ENCODE measurements around the gene TRIM15.
"Not testable (repeated sequence)": the region's sequence is repeated elsewhere in the genome, so short reads cannot be mapped to it uniquely, and the experiment has no call there.

The TRIM15 gene

GRCh38 chr6:30163090-30163917 is at the start of gene TRIM15:
TRIM15 (plus strand) TSS chr6:30163546; CDS start chr6:30163685, 139 bp downstream.
- DNase-seq = no peak

- DNase-seq = no peak
Measured at GRCh38 chr6:30113841-30114240, 49.5 kb upstream of the TRIM15 start.

DNA sequence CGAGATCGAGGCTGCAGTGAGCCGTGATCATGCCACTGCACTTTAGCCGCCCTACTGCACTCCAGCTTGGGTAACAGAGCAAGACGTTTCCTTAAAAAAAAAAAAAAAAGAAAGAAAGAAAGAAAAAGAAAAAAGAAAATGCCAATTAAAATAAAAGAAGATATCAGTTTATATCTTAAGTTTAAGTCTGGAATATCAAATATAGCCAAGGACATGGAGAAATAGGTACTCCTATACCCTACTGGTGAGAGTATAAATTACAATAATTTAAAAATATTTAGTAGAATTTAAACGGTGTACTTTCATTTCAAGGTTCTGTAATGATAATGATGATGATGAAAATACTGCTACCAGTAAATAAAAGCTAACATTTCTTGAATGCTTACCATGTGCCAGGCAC is 46.6 kb upstream of the TRIM15 start:
- DNase-seq = no peak

DNA sequence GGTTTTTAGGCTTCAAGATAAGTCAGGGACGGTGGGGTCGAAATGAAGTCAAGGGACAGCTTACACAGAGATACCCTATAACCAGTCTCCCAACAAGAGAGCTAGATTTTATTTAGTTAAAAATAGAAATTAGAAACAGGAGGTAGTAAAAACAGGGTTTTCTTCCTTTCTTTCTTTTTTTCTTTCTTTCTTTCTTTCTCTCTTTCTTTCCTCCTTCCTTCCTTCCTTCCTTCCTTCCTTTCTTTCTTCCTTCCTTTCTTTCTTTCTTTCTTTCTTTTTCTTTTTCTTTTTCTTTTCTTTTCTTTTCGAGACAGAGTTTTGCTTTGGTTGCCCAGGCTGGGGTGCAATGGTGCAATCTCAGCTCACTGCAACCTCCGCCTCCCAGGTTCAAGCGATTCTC is 44.7 kb upstream of the TRIM15 start:
- not testable (repeated sequence) for DNase-seq

DNA sequence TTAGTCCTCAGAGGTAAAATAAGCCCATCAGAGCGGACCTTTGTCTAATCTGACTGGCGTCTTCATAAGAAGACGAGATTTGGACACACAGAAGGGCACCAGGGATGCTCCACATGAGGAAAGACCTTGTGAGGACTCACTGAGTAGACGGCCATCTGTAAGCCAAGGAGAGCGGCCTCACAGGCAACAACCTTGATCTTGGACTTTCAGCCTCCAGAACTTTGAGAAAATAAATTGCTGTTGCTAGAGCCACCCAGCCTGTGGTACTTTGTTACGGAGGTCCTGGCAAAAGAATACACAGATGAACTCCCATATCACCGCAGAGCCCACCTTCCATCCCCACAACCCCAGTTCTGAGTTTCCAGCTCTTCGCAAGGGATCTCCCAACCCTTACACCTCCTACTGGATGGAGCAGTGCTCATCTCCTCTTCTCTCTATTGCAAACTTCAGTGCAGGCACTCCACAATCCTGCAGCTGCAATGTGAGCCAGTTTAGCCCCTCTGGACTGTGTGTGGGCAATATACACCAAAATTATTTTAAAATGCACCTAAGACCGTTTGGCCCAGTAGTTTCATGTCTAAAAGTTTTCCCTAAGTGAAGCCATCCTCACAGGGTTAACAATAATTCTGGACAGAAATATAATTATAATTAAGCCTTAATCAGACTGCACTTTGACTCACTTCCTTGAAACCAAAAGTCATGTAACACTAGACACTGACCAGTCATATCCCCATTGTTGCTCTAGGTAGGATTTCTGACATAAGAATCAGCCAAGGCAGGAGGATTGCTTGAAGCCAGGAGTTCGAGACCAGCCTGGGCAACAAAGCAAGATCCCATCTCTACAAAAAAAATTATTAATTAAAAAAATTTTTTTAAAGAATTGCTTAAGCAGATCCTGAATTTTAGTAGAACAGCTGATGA is 41.6 kb upstream of the TRIM15 start:
- no peak for DNase-seq

GRCh38 chr6:30122515-30122914 is 40.8 kb upstream of the TRIM15 start:
- no peak for DNase-seq

DNA sequence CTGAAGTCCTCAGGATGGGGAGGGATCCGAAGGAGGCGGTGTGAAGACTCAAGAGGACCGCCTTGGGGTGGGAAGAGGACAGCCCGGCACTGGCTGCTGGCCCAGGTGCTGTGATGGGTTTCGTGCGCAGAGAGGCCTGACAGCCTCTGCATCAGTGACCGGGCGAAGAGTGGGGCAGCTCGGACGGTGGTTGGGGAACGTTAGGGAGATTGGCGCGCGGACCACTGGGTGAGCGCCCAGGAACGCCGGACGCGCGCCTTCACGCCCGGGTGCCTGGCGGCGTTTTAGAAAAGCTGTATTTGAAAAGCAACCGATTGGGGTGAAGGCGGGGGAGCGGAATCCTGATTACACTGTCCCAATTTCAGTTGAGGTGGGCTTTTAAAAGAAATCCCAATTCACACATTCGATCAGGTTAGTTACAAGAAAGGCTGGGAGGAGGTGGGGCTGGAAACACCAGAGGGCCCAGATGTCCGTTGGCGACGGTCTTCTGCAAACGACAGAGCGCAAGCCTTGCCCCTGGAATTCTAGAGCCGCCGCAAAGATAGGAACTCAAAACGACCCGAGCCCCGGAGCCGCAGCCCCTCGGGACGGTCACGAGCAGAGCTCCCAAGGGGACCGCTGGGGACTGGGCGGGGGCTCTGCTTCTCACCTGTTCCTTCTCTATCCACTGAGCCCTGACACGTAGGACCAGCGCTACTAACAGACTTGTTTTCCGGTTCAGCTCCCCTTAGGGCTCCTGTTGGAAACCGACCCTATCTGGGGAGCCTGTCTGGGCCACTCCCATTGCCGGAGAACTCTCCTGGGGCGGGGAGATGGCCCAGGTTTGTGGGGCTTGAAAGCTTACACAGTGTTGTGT is 35.9 kb upstream of the TRIM15 start:
- no peak for DNase-seq

- no peak for DNase-seq
Measured at GRCh38 chr6:30129265-30130178, 33.8 kb upstream of the TRIM15 start.

- DNase-seq = no peak
Measured at GRCh38 chr6:30130179-30130679, 33.1 kb upstream of the TRIM15 start.

- DNase-seq = peak; percentile 59
Measured at GRCh38 chr6:30130887-30131862, 32.2 kb upstream of the TRIM15 start.

GRCh38 chr6:30131947-30132497 is 31.3 kb upstream of the TRIM15 start:
- DNase-seq = no peak

- DNase-seq = no peak
Measured at GRCh38 chr6:30135147-30135546, 28.2 kb upstream of the TRIM15 start.

DNA sequence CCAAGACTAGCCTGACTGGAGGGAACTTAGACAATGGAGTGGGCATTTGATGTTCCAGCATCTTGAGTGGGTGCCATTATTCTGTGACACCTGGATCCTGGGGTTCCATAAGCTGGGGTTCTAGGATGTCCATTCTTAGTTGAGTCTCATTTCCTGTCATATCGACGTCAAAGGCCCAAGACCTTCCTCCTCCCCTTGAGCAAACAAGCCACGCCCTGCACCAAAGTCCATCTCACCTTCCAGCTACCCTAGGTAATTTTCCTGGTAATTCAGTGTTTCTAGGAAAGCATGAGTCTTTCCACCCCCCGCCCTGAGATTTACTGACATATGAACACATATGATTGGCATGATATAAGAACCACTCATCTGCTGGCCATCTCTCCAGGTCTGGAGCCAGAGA is 27.6 kb upstream of the TRIM15 start, which contains the start of gene TRIM40:
Gene TRIM40 (plus strand): TSS at position 384 of the 400 bp plus-strand sequence. CDS start 897 bp downstream, outside the sequence.
- DNase-seq = no peak

DNA sequence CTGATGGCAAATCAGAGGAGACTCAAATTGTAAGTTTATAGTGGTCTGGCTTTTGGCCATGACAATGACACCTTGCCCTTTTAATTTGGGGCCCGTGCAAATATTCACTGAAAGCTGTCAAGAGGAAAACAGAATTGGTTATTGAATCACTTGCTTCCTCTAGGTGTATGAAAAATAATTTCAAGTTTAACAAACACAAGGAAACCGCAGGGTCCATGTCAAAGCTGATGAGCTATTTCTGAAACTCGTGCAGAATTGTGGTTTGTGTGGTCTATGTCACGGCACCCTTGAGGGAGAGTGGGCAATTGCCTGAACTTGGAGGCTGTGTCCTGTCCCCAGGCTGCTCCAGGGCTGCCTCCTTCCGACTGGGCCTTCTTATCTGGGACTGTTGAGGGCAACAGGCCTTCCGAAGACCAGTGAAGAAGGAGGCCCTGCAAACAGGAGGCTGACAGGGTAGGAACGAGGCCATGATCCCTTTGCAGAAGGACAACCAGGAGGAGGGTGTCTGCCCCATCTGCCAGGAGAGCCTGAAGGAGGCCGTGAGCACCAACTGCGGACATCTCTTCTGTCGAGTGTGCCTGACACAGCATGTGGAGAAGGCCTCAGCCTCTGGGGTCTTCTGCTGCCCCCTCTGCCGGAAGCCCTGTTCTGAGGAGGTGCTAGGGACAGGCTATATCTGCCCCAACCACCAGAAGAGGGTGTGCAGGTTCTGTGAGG is 26.6 kb upstream of the TRIM15 start:
- no peak for DNase-seq

DNA sequence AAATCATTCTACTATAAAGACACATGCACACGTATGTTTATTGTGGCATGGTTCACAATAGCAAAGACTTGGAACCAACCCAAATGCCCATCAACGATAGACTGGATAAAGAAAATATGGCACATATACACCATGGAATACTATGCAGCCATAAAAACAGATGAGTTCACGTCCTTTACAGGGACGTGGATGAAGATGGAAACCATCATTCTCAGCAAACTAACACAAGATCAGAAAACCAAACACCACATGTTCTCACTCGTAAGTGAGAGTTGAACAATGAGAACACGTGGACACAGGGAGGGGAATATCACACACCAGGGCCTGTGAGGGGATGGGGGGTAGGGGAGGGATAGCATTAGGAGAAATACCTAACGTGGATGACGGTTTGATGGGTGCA is 23.1 kb upstream of the TRIM15 start:
- not testable (repeated sequence) for DNase-seq

GRCh38 chr6:30142665-30143064 is 20.7 kb upstream of the TRIM15 start:
- DNase-seq = no peak

DNA sequence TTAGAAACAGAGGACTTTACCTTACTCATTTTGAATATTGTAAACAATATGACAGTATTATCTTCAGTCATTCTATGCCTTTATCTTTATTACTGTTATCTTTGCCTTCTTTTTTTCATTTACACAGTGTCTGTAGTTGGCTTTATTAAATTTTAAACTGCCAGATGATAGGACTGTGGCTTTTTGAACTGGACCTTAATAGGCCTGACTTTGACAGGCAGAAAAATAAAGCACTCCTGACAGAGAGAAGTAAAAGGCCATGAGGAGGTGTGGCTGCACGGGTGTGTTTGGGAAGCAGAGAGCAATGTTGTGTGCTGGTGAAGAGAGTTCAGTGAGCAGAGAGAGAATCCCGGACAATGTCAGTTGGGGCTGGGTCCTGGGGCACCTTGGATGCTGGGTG is 19.6 kb upstream of the TRIM15 start:
- DNase-seq = no peak

- no peak for DNase-seq
Measured at GRCh38 chr6:30144811-30145210, 18.5 kb upstream of the TRIM15 start.

DNA sequence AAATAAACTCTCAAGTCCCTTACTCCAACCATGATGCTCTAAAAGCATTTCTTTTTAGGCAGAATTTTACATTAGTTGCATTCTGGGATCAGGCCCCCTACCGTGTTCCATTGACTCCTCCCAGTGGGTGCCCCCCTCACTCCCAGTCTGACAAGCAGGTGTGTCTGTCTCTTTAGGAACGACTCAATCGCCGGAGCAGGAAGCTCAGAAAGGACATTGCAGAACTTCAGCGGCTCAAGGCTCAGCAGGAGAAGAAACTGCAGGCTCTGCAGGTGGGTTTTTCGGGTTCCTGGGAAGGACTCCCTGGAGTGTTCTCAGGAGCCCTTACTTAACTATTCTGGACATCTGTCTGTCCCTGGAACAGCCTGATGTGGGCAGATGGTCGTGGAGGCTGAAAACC is 17.5 kb upstream of the TRIM15 start:
- DNase-seq = no peak
